ENCODE results near the gene GBF1.

Gene GBF1

GRCh38 chr10:102342458-102342857 lies 97.1 kb downstream of the GBF1 start:
- no peak overlapping the region for H3K9ac ChIP-seq
- no peak overlapping the region for H3K4me2 ChIP-seq
- no peaks in the 10 kb centered on the region; the same call in 1 of the 2 replicates for H4K20me1 ChIP-seq (ENCODE audit: insufficient read depth)
- H3K36me3 ChIP-seq (ENCODE audit: insufficient read depth): peaks cover 8% of the 10 kb centered on the region; the same call in 1 of the 2 replicates
- peaks cover 3% of the 10 kb centered on the region for H3K4me1 ChIP-seq (ENCODE audit: low read depth, poor library complexity, severe bottlenecking)
- H3K79me2 ChIP-seq (ENCODE audit: insufficient read depth, low read depth): no peaks in the 10 kb centered on the region
- no peak for TF ChIP-seq CTCF (conservative IDR thresholded peaks at IDR 0.05; ENCODE audit: low read depth, low read length)
- H2AFZ ChIP-seq (ENCODE audit: low read depth): no peak overlapping the region
- H3K27me3 ChIP-seq (ENCODE audit: insufficient read depth, low read depth): no peaks in the 10 kb centered on the region
- no peak overlapping the region for H3K27ac ChIP-seq
- H3K4me3 ChIP-seq (IDR thresholded peaks at IDR 0.05; ENCODE audit: insufficient read depth, low read depth, low read length): no peak overlapping the region

GRCh38 chr10:102342958-102343357 lies 97.6 kb downstream of the GBF1 start:
- Histone ChIP-seq H3K79me2 (ENCODE audit: insufficient read depth, low read depth) (no peaks in the 10 kb centered on the region), H2AFZ (ENCODE audit: low read depth) (no peak overlapping the region), H3K27me3 (ENCODE audit: insufficient read depth, low read depth) (no peaks in the 10 kb centered on the region), H3K36me3 (ENCODE audit: insufficient read depth) (peaks cover 8% of the 10 kb centered on the region; the same call in 1 of the 2 replicates), H3K9ac (no peak overlapping the region), H4K20me1 (ENCODE audit: insufficient read depth) (no peaks in the 10 kb centered on the region; the same call in 1 of the 2 replicates), H3K4me2 (no peak overlapping the region), H3K4me1 (ENCODE audit: low read depth, poor library complexity, severe bottlenecking) (peaks cover under 1% of the 10 kb centered on the region), H3K27ac (no peak overlapping the region), H3K4me3 (IDR thresholded peaks at IDR 0.05; ENCODE audit: insufficient read depth, low read depth, low read length) (no peak overlapping the region)
- no peak for TF ChIP-seq CTCF (conservative IDR thresholded peaks at IDR 0.05; ENCODE audit: low read depth, low read length)

GRCh38 chr10:102344067-102344466 lies 98.7 kb downstream of the GBF1 start:
- H3K36me3 ChIP-seq (ENCODE audit: insufficient read depth): peaks cover 8% of the 10 kb centered on the region; the same call in 1 of the 2 replicates
- H3K27me3 ChIP-seq (ENCODE audit: insufficient read depth, low read depth): no peaks in the 10 kb centered on the region
- H4K20me1 ChIP-seq (ENCODE audit: insufficient read depth): no peaks in the 10 kb centered on the region; the same call in 1 of the 2 replicates
- no peak overlapping the region for H2AFZ ChIP-seq (ENCODE audit: low read depth)
- no peak overlapping the region for H3K9ac ChIP-seq
- TF ChIP-seq CTCF (conservative IDR thresholded peaks at IDR 0.05; ENCODE audit: low read depth, low read length): no peak
- H3K4me2 ChIP-seq: no peak overlapping the region
- no peak overlapping the region for H3K4me3 ChIP-seq (IDR thresholded peaks at IDR 0.05; ENCODE audit: insufficient read depth, low read depth, low read length)
- no peaks in the 10 kb centered on the region for H3K79me2 ChIP-seq (ENCODE audit: insufficient read depth, low read depth)
- no peak overlapping the region for H3K27ac ChIP-seq
- H3K4me1 ChIP-seq (ENCODE audit: low read depth, poor library complexity, severe bottlenecking): no peaks in the 10 kb centered on the region

- Histone ChIP-seq H3K9ac (no peak overlapping the region), H3K79me2 (ENCODE audit: insufficient read depth, low read depth) (no peaks in the 10 kb centered on the region), H3K36me3 (ENCODE audit: insufficient read depth) (peaks cover 8% of the 10 kb centered on the region; the same call in 1 of the 2 replicates), H3K4me3 (IDR thresholded peaks at IDR 0.05; ENCODE audit: insufficient read depth, low read depth, low read length) (no peak overlapping the region), H3K27ac (no peak overlapping the region), H4K20me1 (ENCODE audit: insufficient read depth) (no peaks in the 10 kb centered on the region), H3K27me3 (ENCODE audit: insufficient read depth, low read depth) (no peaks in the 10 kb centered on the region), H3K4me1 (ENCODE audit: low read depth, poor library complexity, severe bottlenecking) (no peaks in the 10 kb centered on the region), H2AFZ (ENCODE audit: low read depth) (no peak overlapping the region), H3K4me2 (no peak overlapping the region)
- peak; percentile 47 for TF ChIP-seq CTCF (conservative IDR thresholded peaks at IDR 0.05; ENCODE audit: low read depth, low read length)
Measured at GRCh38 chr10:102347236-102347828, 102.0 kb downstream of the GBF1 start.

Measured in KMS-11 (cell line).